Sigmoid colon (tissue), 4 donors: Measurements from ENCODE around the gene AGTR1.

ENCODE experiments used
- POLR2A ChIP-seq, 2 donors: fragments of 450-650 bp; IDR thresholded peaks; one replicate each; pipeline ENCODE4 v1.6.1; 2016; ENCODE audit warnings: antibody characterized with exemption in 2 of 2, mild to moderate bottlenecking in 2 of 2, moderate library complexity in 2 of 2
- POLR2AphosphoS5 ChIP-seq, 4 donors: sonication (generic); formaldehyde crosslinking; IDR thresholded peaks; one replicate each; pipeline ENCODE4 v1.6.1; 2017; ENCODE audit warnings: antibody characterized with exemption in 4 of 4
- TF ChIP-seq, protein P1 (sequence below), 4 experiments: fragments of 450-650 bp in 3 of 4; fragments of 200-600 bp in 1 of 4; IDR thresholded peaks; one replicate each; pipeline ENCODE4 v1.5.1; 2016 to 2019; ENCODE audit warnings: antibody characterized with exemption in 4 of 4, mild to moderate bottlenecking in 3 of 4, moderate library complexity in 2 of 4

DNA sequence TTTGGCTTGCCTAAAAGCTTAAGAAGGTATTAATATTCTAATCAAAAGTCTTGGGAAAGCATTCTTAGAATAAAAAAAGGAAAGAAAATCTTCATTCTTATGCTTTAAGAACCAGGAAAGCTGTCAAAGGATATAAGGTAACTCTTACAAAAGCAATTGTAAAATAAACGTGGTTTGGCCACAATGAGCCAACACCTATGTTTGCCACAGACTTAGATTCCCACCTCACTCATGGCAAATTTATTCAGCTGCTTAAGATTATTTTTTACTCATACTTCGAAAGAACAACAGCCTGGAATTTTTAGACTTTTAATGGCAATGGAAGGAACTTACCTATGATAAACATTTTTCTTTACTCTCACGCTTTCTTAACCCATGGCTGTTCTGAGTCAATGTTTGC is 38.4 kb downstream of the AGTR1 start:
- TF ChIP-seq, protein P1, sequence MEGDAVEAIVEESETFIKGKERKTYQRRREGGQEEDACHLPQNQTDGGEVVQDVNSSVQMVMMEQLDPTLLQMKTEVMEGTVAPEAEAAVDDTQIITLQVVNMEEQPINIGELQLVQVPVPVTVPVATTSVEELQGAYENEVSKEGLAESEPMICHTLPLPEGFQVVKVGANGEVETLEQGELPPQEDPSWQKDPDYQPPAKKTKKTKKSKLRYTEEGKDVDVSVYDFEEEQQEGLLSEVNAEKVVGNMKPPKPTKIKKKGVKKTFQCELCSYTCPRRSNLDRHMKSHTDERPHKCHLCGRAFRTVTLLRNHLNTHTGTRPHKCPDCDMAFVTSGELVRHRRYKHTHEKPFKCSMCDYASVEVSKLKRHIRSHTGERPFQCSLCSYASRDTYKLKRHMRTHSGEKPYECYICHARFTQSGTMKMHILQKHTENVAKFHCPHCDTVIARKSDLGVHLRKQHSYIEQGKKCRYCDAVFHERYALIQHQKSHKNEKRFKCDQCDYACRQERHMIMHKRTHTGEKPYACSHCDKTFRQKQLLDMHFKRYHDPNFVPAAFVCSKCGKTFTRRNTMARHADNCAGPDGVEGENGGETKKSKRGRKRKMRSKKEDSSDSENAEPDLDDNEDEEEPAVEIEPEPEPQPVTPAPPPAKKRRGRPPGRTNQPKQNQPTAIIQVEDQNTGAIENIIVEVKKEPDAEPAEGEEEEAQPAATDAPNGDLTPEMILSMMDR (IDR thresholded peaks at IDR 0.05) = no peak
- TF ChIP-seq POLR2A (IDR thresholded peaks at IDR 0.05) (no peak), POLR2AphosphoS5 (IDR thresholded peaks at IDR 0.05) (no peak)
